IPS-20b (cell line): ENCODE measurements around the gene C1RL.

Experiments used
- H3K27ac ChIP-seq: one replicate; pipeline ENCODE4 v1.5.1; 2013; ENCODE audit warnings: low read length
- H3K27me3 ChIP-seq: 2 replicates; pipeline ENCODE4 v1.6.1; 2013; ENCODE audit warnings: mild to moderate bottlenecking, low read length, inconsistent platforms; ENCODE audit not compliant: insufficient read depth
- H3K36me3 ChIP-seq: 2 replicates; pipeline ENCODE4 v1.6.1; 2013; ENCODE audit warnings: low read depth, mild to moderate bottlenecking, inconsistent platforms, low read length, moderate library complexity; ENCODE audit not compliant: insufficient read depth
- H3K4me1 ChIP-seq: 2 replicates; pipeline ENCODE4 v1.6.1; 2013; ENCODE audit warnings: mild to moderate bottlenecking, control low read depth, inconsistent platforms, low read length, moderate library complexity; ENCODE audit not compliant: insufficient read depth
- H3K4me3 ChIP-seq: 2 replicates; pipeline ENCODE4 v1.5.1; 2013; ENCODE audit warnings: mild to moderate bottlenecking, low read length, inconsistent platforms
- H3K9ac ChIP-seq: 2 replicates; pipeline ENCODE4 v1.6.1; 2013; ENCODE audit warnings: low read depth, mild to moderate bottlenecking, inconsistent platforms, low read length, moderate library complexity
- H3K9me3 ChIP-seq: 2 replicates; pipeline ENCODE4 v1.6.1; 2013; ENCODE audit warnings: mild to moderate bottlenecking, low read depth, low read length, inconsistent platforms; ENCODE audit not compliant: insufficient read depth

The C1RL gene

DNA sequence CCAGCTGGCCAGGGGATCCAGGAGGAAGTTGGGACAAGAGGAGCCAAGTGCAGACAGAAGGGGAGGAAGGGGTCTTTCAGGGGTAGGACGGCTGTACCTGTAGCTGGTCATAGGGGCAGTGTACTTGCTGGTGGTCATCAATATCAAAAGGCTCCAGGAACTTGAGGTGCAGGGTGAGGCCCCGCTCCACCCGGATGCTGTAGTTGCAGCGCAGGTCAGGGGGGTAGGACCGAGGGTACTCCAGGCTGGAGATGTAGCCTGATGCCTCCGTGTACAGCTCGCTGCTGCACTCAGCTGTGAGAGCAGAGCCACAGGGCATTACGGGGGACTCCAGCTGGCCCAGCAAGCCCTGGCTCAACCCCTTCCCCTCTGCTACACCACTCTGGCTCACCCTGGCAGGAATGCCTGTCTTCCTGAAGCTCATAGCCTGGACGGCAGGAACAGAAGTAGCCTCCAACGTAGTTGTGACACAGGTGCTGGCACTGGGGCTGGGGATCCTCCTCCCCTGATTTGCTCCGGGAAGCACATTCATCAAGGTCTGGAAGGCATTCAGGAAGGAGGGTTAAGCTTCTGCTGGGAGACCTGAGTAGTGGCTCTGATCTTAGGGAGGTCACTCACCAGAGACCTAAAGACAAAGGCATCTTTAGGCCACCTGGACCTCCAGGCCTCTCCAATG lies 19.7 kb downstream of the C1RL start:
- H3K36me3 ChIP-seq = no peaks in the 10 kb centered on the region
- H3K9me3 ChIP-seq = peaks cover 5% of the 10 kb centered on the region; the same call in 1 of the 2 replicates
- no peak overlapping the region for H3K27ac ChIP-seq
- no peak overlapping the region for H3K9ac ChIP-seq
- no peak overlapping the region for H3K4me3 ChIP-seq
- peaks cover 13% of the 10 kb centered on the region; the same call in 1 of the 2 replicates for H3K4me1 ChIP-seq
- 0 out of 2 replicates have a peak, but pooled peaks cover 4% of the 10 kb centered on the region for H3K27me3 ChIP-seq

DNA sequence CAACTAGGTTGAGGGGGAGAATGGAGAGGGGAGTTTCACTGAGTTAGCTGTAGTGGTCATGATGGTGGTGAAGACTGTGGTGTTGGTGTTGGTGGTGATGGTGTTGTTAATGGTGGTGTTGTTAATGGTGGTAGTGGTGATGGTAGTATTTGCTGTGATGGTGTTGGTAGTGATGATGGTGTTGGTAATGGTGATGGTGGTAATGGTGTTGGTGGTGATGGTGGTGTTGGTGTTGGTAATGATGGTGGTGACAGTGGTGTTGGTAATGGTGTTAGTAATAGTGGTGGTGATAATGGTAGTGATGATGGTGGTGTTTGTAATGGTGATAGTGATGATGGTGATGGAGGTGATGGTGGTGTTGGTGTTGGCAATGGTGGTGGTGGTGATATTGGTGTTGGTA lies 25.9 kb downstream of the C1RL start:
- Histone ChIP-seq H3K9me3 (peaks cover 8% of the 10 kb centered on the region; the same call in 1 of the 2 replicates), H3K4me3 (no peak overlapping the region), H3K4me1 (no peaks in the 10 kb centered on the region), H3K36me3 (no peaks in the 10 kb centered on the region), H3K27ac (no peak overlapping the region), H3K27me3 (no peaks in the 10 kb centered on the region), H3K9ac (no peak overlapping the region)

DNA sequence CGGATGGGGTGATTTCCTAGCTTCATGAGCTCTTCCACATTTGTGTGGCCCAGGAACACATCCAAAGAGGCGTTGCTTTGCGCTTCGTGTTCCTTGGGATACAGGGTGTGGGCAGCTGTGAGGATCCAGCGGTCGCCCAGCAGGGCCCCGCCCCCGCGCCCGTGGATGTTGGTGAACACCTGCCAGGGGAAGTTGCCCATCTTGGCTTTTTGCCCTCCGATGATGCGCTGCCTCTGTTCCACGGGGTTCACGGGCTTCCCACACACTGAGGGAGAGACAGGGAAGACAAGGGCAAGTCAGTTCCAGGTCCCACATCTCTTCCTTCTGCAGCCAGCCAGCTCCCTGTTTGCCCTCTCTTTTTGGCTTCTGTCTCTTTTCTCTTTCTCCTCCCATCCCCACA lies 28.0 kb downstream of the C1RL start:
- H3K27me3 ChIP-seq = no peaks in the 10 kb centered on the region
- no peaks in the 10 kb centered on the region for H3K4me1 ChIP-seq
- no peaks in the 10 kb centered on the region for H3K36me3 ChIP-seq
- H3K9me3 ChIP-seq = peaks cover 8% of the 10 kb centered on the region; the same call in 1 of the 2 replicates
- H3K9ac ChIP-seq = no peak overlapping the region
- no peak overlapping the region for H3K4me3 ChIP-seq
- no peak overlapping the region for H3K27ac ChIP-seq

DNA sequence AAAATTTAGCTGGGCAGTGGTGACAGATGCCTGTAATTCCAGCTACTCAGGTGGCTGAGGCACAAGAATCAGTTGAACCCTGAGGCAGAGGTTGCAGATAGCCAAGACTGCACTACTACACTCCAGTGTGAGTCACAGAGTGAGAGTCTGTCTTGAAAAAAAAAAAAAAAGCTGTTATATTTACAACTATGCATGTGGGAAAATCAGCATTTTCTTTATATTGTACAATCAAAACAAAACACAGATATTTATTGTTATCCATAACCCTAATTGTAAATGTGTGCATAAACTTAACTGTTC lies 29.2 kb downstream of the C1RL start:
- Histone ChIP-seq H3K4me3 (no peak overlapping the region), H3K9me3 (peaks cover 5% of the 10 kb centered on the region; the same call in 1 of the 2 replicates), H3K27me3 (no peaks in the 10 kb centered on the region), H3K4me1 (no peaks in the 10 kb centered on the region), H3K27ac (no peak overlapping the region), H3K9ac (no peak overlapping the region), H3K36me3 (no peaks in the 10 kb centered on the region)

DNA sequence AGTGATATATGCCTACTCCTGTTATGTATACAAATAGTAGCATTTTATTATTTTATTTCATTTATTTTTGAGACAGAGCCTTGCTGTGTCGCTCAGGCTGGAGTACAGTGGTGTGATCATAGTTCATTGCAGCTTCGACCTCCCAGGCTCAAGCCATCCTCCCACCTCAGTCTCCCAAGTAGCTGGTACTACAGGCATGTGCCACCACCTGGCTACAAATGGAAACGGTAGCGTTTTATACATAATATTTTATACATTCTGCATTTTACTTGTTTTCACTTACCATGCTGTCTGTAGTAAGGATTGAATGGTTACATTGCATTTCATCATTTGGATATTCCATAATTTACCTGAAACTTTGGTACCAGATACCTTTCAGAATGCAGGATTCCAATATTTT lies 30.9 kb downstream of the C1RL start:
- no peak overlapping the region for H3K9ac ChIP-seq
- no peaks in the 10 kb centered on the region for H3K36me3 ChIP-seq
- no peaks in the 10 kb centered on the region for H3K27me3 ChIP-seq
- no peak overlapping the region for H3K4me3 ChIP-seq
- no peak overlapping the region for H3K27ac ChIP-seq
- H3K4me1 ChIP-seq = no peaks in the 10 kb centered on the region
- 0 out of 2 replicates have a peak, but pooled peaks cover under 1% of the 10 kb centered on the region for H3K9me3 ChIP-seq

DNA sequence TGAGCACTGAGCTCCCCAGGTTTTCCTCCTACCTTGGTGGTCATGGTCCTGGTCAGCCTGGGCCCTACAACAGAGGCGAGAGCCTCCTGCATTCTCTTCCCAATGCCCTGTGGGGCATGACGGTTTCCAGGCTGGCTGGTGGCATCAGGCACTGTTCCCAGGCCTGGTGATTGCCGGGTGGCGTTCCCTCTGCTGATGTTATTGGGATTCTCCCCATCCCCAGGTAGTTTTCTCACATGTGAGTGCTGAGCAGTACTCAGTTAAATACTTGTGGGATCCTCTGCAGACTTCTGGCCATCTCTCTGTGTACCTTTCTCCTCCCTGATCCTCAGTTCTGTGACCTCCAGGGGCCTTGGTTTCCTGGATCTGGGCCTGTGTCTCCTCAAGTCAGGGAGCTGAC lies 32.5 kb downstream of the C1RL start:
- Histone ChIP-seq H3K4me3 (no peak overlapping the region), H3K27me3 (no peaks in the 10 kb centered on the region), H3K27ac (no peak overlapping the region), H3K9me3 (no peaks in the 10 kb centered on the region), H3K36me3 (no peaks in the 10 kb centered on the region), H3K4me1 (no peaks in the 10 kb centered on the region), H3K9ac (no peak overlapping the region)

DNA sequence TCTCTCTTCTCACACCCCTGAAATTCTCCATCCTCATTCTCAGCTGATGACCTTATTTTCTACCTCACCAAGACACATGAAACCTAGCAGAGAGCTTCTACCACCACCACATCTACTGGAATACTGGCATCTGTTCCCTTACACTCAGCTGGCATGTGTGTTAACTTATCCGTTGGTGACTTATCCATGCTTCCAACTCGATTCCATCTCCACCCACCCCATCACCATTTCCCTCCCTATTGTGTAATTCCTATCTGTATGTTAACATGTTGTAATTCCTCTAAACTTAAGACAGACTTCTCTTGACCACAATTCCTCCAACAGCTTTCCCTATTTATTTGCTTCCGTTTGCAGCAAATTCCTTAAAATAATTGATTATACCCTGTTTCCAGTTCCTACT lies 33.1 kb downstream of the C1RL start:
- Histone ChIP-seq H3K36me3 (no peaks in the 10 kb centered on the region), H3K27me3 (no peaks in the 10 kb centered on the region), H3K27ac (no peak overlapping the region)

DNA sequence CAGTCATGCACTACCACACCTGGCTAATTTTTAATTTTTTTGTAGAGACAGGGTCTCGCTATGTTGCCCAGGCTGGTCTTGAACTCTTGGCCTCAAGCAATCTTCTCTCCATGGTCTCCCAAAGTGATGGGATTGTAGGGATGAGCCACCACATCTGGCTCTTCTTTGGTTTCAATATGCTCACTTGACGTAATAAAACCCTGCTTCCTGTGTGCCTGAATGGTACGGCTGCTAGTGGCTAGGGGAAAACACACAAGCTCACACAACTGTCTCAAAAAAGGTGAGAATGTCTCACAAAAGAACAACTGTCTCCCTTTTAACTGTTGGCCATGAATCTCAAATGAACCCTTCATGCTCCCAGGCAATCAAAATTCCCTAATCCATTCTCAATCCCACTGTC lies 33.5 kb downstream of the C1RL start:
- Histone ChIP-seq H3K9me3 (no peaks in the 10 kb centered on the region), H3K36me3 (no peaks in the 10 kb centered on the region), H3K9ac (no peak overlapping the region), H3K4me1 (no peaks in the 10 kb centered on the region), H3K4me3 (no peak overlapping the region), H3K27me3 (no peaks in the 10 kb centered on the region), H3K27ac (no peak overlapping the region)

More for the DNA sequence above, 33.1 kb downstream of the C1RL start:
- Histone ChIP-seq H3K4me1 (no peaks in the 10 kb centered on the region), H3K4me3 (no peak overlapping the region), H3K9me3 (no peaks in the 10 kb centered on the region), H3K9ac (no peak overlapping the region)

DNA sequence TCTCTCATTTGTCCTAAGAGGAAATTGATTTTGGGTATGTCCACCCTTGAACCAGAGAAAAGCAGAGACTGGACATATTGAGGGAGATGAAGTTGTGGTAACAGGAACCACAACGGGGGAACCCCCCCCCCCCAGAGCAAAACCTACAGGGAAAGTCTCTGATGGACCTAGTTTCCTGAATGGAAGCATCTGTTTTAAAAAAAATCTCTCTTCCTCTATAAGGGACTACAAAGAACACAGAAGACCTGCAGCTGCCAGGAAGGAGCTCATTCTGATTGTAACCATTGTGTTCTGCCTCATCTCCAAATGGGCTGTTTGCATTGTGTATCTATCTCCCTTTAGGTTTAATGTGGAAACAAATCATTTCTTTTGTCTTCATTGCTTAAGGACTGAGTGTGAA lies 35.1 kb downstream of the C1RL start:
- Histone ChIP-seq H3K27me3 (no peaks in the 10 kb centered on the region), H3K27ac (no peak overlapping the region), H3K9me3 (no peaks in the 10 kb centered on the region), H3K4me1 (no peaks in the 10 kb centered on the region), H3K9ac (no peak overlapping the region), H3K36me3 (no peaks in the 10 kb centered on the region), H3K4me3 (no peak overlapping the region)

DNA sequence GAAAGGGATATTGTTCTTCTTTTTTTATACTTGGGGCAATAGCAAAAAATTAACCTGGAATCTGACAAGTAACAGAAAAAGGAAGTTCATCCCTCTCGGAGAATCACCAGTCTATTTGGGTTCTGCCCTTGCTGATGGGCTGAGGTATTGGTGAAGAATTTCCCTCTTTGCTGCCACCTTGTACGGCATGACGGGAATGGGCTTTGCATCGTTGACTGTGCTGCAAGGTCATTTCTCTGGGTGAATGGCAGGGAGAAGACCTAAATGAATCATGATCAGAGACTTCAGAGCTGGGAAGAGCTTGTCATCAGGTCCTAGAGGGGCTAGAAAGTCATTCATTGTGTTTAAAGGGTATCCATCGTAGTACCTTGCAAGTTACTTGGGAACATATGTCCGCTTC lies 36.5 kb downstream of the C1RL start:
- no peak overlapping the region for H3K4me3 ChIP-seq
- H3K9me3 ChIP-seq = no peaks in the 10 kb centered on the region
- H3K9ac ChIP-seq = no peak overlapping the region
- H3K36me3 ChIP-seq = no peaks in the 10 kb centered on the region
- H3K27me3 ChIP-seq = no peaks in the 10 kb centered on the region
- no peaks in the 10 kb centered on the region for H3K4me1 ChIP-seq
- H3K27ac ChIP-seq = no peak overlapping the region

DNA sequence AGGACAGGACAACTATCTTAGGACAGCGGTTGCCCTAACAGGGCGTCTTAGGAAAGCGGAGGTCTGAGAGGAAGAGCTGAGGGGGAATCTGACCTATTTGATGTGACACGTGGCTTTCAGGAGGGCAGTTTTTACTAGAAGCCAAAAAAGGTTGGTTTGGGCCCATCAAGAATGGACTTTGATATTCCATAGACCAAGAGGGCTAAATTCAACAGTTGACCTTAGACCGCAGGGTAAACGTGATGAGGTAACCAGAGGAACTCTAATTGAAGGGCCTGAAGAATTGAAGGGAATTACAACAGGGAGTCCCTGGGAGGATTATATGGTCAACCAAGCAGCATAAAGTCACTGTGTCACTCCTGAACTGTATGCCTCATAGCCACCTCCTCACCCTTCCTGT lies 37.0 kb downstream of the C1RL start:
- no peak overlapping the region for H3K27ac ChIP-seq
- H3K9ac ChIP-seq = no peak overlapping the region
- no peaks in the 10 kb centered on the region for H3K9me3 ChIP-seq
- no peaks in the 10 kb centered on the region for H3K4me1 ChIP-seq
- H3K4me3 ChIP-seq = no peak overlapping the region
- H3K27me3 ChIP-seq = no peaks in the 10 kb centered on the region
- H3K36me3 ChIP-seq = no peaks in the 10 kb centered on the region

DNA sequence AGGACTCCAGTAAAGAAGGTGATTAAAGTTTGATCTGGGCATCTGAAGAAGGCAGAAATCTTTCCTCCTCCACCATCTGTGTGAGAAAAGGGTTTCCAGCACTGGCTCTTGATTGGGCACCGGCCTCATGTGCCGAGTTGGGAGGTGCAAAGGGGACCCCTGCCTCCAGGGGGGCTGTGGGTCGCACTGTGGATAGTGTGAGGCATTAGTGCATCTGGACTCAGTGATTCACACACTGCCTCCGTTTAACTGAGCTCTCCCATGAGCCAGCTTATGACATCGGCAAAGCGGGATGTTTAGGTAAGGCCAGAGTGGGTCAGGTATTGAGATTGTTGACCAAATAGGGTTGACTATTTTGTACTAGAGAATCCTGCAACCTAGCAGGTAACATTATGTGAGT lies 39.6 kb downstream of the C1RL start:
- Histone ChIP-seq H3K27ac (no peak overlapping the region), H3K36me3 (no peaks in the 10 kb centered on the region), H3K4me3 (no peak overlapping the region), H3K27me3 (no peaks in the 10 kb centered on the region), H3K4me1 (no peaks in the 10 kb centered on the region), H3K9me3 (no peaks in the 10 kb centered on the region), H3K9ac (no peak overlapping the region)
